ENCODE results near the gene EVC2.
"Not testable (repeated sequence)": the region's sequence is repeated elsewhere in the genome, so short reads cannot be mapped to it uniquely, and the experiment has no call there.

Gene EVC2

GRCh38 chr4:5618051-5618960, 90.1 kb downstream of the EVC2 start:
- ChIA-PET POLR2A (ENCODE audit: low non-redundant PET) (no interaction called here), CTCF (no interaction called here)
- TF ChIP-seq CTCF (conservative IDR thresholded peaks at IDR 0.05; ENCODE audit: low read depth): no peak
- no peak for DNase-seq (ENCODE audit: low spot score)
- no peak overlapping the region for H3K27ac ChIP-seq

- H3K27ac ChIP-seq: no peak overlapping the region
- no peak for DNase-seq (ENCODE audit: low spot score)
- ChIA-PET POLR2A (ENCODE audit: low non-redundant PET) (no interaction called here), CTCF (no interaction called here)
- no peak for TF ChIP-seq CTCF (conservative IDR thresholded peaks at IDR 0.05; ENCODE audit: low read depth)
Measured at GRCh38 chr4:5616331-5616950, 91.9 kb downstream of the EVC2 start.

GRCh38 chr4:5615496-5616075, 92.8 kb downstream of the EVC2 start:
- no peak for TF ChIP-seq CTCF (conservative IDR thresholded peaks at IDR 0.05; ENCODE audit: low read depth)
- no peak for DNase-seq (ENCODE audit: low spot score)
- ChIA-PET POLR2A (ENCODE audit: low non-redundant PET) (no interaction called here), CTCF (no interaction called here)
- H3K27ac ChIP-seq: no peak overlapping the region

GRCh38 chr4:5611750-5612149, 96.6 kb downstream of the EVC2 start:
- POLR2A ChIA-PET (ENCODE audit: low non-redundant PET): interaction anchor here (0.6 kb wide), 1 partner anchor 10 kb away, joined by 13 read pairs; no protein-coding TSS in a partner anchor
- DNase-seq (ENCODE audit: low spot score): no peak
- no peak overlapping the region for H3K27ac ChIP-seq
- TF ChIP-seq CTCF (conservative IDR thresholded peaks at IDR 0.05; ENCODE audit: low read depth): no peak
- CTCF ChIA-PET: no interaction called here

GRCh38 chr4:5609306-5610007, 98.9 kb downstream of the EVC2 start:
- no peak overlapping the region for H3K27ac ChIP-seq
- ChIA-PET POLR2A (ENCODE audit: low non-redundant PET) (no interaction called here), CTCF (interaction anchor here (0.6 kb wide), 1 partner anchor 13 kb away, joined by 3 read pairs; no protein-coding TSS in a partner anchor)
- no peak for TF ChIP-seq CTCF (conservative IDR thresholded peaks at IDR 0.05; ENCODE audit: low read depth)
- no peak for DNase-seq (ENCODE audit: low spot score)

- POLR2A ChIA-PET (ENCODE audit: low non-redundant PET); CTCF ChIA-PET; H3K27ac ChIP-seq; DNase-seq (ENCODE audit: low spot score): not testable (repeated sequence)
Measured at GRCh38 chr4:5593828-5594227, 114.5 kb downstream of the EVC2 start.
